ENCODE data around the gene ZDHHC3. TPM values are rescaled to one million over a fixed set of nuclear protein-coding genes. Genes with fewer than 3 reads are reported as not detected.

ZDHHC3 gene
- total RNA-seq, 2 experiments from 2014 or later, result 39.1 to 39.5 TPM

DNA sequence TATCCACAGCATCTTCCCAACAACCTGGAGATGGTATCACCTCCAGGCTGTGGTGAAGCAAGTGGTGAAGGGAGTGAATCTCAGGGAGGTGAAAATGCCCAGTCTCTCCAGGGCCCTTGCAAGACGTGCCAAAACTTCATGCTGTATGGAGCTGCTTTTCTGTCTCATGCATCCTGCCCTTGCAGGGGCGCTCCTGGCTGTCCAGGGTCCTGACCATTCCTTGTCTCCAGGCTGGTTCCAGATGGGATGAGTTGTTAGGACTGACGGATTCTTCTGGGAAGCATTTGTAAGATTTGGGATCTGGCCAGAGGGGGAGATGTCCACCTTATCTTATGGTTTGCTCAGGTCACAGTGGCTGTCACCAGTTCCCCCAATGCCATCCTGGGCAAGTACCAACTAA, 85.7 kb downstream of the ZDHHC3 start:
- Mint-ChIP-seq H3K9me3 (no peaks in the 10 kb centered on the region), H3K4me1 (no peaks in the 10 kb centered on the region), H3K27me3 (peaks cover 4% of the 10 kb centered on the region), H3K36me3 (no peaks in the 10 kb centered on the region), H3K4me3 (no peak overlapping the region), H3K27ac (no peak overlapping the region)
- no peak for DNase-seq

DNA sequence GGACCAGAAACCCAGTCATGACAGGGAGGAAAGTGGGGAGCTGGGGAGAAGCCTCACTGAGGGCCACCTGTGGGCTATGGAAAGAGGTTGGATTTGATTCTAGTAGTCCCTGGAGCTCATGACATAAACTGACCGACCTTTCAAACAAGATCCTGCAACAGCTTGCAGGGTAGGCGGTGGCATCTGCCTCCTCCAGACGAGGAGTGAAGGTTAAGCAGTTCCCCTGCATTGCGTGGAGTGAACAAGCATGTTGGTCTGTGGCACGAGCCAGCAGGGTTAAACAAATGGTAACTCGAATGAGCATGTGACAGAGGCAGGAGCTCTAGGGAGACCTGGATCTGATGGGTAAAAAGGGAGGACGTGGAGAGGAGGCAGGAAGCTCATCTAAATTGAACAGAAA, 88.9 kb downstream of the ZDHHC3 start:
- Mint-ChIP-seq H3K27ac (no peak overlapping the region), H3K36me3 (no peaks in the 10 kb centered on the region), H3K9me3 (no peaks in the 10 kb centered on the region), H3K27me3 (peaks cover 4% of the 10 kb centered on the region), H3K4me1 (no peaks in the 10 kb centered on the region), H3K4me3 (no peak overlapping the region)
- no peak for DNase-seq

DNA sequence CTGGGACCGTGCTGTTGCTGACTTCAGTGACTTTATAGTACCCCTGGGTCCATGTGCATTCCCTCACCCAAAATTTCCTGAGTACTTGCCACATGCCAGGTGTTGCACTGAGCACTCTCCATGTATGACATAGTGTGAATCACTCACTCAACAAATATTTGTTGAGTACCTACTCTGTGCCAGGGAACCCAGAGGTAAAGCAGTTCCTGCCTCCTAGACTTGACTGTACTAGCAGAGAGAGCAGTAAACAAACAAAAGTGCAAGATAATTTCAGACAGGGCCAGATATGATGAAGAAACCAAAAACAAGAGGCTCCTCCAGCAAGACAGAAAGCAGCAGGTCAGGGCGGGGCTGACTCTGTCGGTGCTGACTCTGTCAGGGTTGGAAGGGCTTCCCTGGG, 89.4 kb downstream of the ZDHHC3 start:
- H3K27ac Mint-ChIP-seq, result no peak overlapping the region
- no peaks in the 10 kb centered on the region for H3K4me1 Mint-ChIP-seq
- H3K27me3 Mint-ChIP-seq, result peaks cover 4% of the 10 kb centered on the region
- no peaks in the 10 kb centered on the region for H3K9me3 Mint-ChIP-seq
- H3K4me3 Mint-ChIP-seq, result no peak overlapping the region
- no peaks in the 10 kb centered on the region for H3K36me3 Mint-ChIP-seq
- DNase-seq, result no peak

DNA sequence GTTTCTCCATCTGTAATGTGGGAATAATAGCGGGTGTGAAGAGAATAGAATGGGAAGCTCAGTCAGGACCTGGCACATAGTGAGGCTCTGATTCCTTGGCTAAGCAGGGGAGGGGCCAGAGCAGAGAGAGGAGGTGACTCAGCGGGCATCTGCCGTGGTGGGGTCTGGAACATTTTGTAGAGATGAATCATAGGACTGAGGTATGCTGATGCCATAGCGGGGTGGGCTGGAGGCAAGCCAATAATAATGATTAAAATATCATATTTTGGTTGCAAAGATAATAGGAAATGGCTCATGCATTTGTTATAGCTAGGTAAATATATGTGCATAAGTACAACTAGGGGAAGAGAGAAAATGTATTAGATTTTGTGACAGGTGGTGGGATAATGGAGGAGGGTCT, 90.4 kb downstream of the ZDHHC3 start:
- Mint-ChIP-seq H3K27me3 (peaks cover 4% of the 10 kb centered on the region), H3K4me3 (no peak overlapping the region), H3K36me3 (no peaks in the 10 kb centered on the region), H3K4me1 (no peaks in the 10 kb centered on the region), H3K27ac (no peak overlapping the region), H3K9me3 (no peaks in the 10 kb centered on the region)
- no peak for DNase-seq

DNA sequence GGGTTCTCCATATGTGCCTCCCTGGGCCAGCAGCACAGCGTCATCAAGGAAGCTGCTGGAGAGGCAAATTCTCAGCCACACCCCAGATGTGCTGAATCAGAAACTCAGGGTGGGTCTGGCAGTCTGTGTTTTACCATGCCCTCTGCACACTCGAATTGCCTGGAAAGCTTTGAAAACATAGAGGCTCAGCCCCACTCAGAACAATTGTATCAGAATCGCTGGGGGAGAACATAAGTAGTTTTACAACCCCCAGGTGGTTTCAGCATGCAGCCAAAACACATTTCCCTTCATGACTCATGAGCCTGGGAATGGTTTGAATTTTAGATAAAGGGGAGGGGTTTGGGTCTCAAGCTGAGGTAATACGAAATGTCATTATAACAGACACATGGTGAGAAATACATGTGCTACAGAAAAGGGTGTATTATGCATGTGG, 92.0 kb downstream of the ZDHHC3 start:
- no peak for DNase-seq
- Mint-ChIP-seq H3K4me1 (no peaks in the 10 kb centered on the region), H3K27me3 (peaks cover 4% of the 10 kb centered on the region), H3K9me3 (no peaks in the 10 kb centered on the region), H3K4me3 (no peak overlapping the region), H3K36me3 (no peaks in the 10 kb centered on the region), H3K27ac (no peak overlapping the region)

DNA sequence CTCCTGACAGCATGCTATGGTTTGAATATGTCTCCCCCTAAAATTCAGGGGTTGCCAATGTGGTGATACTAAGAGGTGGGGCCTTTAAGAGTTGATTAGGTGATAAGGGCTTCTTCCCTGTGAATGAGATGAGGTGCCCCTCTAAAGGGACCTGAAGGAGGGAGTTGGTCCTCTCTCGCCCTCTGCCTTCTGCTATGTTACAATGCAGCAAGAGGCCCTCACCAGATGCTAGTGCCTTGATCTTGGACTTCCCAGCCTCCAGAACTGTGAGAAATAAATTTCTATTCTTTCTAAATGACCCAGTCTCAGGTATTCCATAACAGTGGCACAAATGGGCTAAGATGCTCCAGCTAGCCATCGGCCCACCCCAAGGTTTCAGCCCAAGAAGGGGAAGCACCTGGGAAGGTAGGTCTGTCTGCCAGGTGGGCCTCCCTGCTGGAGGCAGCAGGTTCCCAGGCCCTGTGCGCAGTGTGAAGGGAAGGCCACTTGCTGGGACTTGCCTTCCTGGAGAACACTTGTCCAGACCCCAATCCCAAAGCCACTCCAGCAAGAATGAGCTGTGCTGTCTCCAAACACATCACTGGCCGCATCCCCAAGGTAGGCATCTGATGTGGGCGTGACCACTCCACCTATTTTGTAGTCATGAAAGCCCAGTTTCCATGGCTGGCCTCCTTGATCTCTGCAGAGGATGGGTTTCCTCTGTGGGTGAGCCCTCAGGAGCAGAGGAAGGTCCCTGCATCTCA, 92.6 kb downstream of the ZDHHC3 start:
- H3K27me3 Mint-ChIP-seq, result peaks cover 4% of the 10 kb centered on the region
- no peaks in the 10 kb centered on the region for H3K4me1 Mint-ChIP-seq
- DNase-seq, result no peak
- H3K4me3 Mint-ChIP-seq, result no peak overlapping the region
- H3K9me3 Mint-ChIP-seq, result no peaks in the 10 kb centered on the region
- no peak overlapping the region for H3K27ac Mint-ChIP-seq
- H3K36me3 Mint-ChIP-seq, result no peaks in the 10 kb centered on the region

DNA sequence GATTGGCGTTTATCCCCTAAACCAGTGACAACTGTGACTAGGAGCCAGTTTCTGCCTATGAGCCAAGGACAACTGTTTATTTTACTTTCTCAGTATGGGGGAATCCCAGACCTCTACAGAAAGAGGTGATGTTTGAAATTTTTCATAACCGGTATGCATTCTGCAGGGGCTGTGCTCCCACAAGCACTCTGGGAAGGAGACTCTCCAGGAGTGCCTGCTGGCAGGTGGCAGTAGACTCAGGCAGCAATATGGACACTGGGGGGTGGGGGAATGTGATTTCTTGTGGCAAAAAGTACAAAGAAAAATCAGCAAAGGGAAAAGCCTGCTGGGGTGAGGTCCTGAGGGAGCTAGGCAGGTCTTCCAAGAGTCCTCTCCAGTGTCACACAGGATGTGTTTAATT, 95.7 kb downstream of the ZDHHC3 start:
- no peaks in the 10 kb centered on the region for H3K36me3 Mint-ChIP-seq
- no peaks in the 10 kb centered on the region for H3K27me3 Mint-ChIP-seq
- H3K4me3 Mint-ChIP-seq, result no peak overlapping the region
- no peak for DNase-seq
- no peaks in the 10 kb centered on the region for H3K4me1 Mint-ChIP-seq
- no peaks in the 10 kb centered on the region for H3K9me3 Mint-ChIP-seq
- no peak overlapping the region for H3K27ac Mint-ChIP-seq

DNA sequence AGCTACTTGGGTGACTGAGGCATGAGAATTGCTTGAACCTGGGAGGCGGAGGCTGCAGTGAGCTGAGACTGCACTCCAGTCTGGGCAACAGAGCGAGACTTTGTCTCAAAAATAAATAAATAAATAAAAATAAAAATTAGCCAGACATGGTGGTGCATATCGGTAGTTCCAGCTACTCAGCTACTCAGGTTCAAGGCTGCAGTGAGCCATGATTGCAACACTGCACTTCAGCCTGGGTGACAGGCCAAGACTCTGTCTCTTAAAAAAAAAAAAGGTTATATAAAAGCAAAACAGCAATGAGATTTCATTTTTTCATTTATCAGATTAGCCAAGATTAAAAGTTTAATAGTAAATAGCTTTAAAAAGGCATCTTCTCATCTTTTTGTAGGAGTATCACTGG, 98.6 kb downstream of the ZDHHC3 start:
- Mint-ChIP-seq H3K9me3 (no peaks in the 10 kb centered on the region), H3K4me3 (no peak overlapping the region), H3K27me3 (no peaks in the 10 kb centered on the region), H3K4me1 (no peaks in the 10 kb centered on the region), H3K36me3 (no peaks in the 10 kb centered on the region), H3K27ac (no peak overlapping the region)
- no peak for DNase-seq

DNA sequence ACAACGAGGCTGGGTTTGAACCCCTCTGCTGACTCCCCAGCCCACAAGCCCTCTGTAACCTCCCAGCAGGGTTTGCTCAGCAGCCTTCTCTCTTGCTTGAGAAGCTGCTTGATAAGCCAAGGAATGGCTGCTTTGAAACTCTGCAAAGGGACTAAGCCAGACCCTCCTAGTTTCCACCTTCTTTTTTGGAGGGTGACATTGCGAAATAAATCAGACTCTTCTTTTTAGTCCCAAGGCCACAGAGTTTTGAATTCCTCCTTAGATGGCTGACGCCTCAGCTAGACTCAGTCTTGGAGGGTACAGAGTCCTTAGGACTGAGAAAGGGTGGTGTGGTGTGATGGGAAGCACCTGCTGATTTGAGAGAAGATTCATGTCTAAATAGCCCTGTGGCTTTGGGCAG, 100.4 kb downstream of the ZDHHC3 start:
- no peak for DNase-seq
- no peak overlapping the region for H3K4me3 Mint-ChIP-seq
- no peaks in the 10 kb centered on the region for H3K4me1 Mint-ChIP-seq
- H3K27ac Mint-ChIP-seq, result no peak overlapping the region
- no peaks in the 10 kb centered on the region for H3K27me3 Mint-ChIP-seq
- H3K9me3 Mint-ChIP-seq, result no peaks in the 10 kb centered on the region
- no peaks in the 10 kb centered on the region for H3K36me3 Mint-ChIP-seq

Other genes starting within 250 kb of the ZDHHC3 start
- 1 to 10 TPM; 2.7 to 3.6 TPM for gene ZNF501, start 246.5 kb downstream of the ZDHHC3 start, total RNA-seq
- 10 to 100 TPM; 37.9 to 47.7 TPM for gene KIAA1143, start 214.6 kb downstream of the ZDHHC3 start, total RNA-seq
- 10 to 100 TPM; 36.2 to 36.7 TPM for gene KIF15, start 214.4 kb downstream of the ZDHHC3 start, total RNA-seq
- gene TMEM42, start 114.3 kb downstream of the ZDHHC3 start, total RNA-seq, result 1 to 10 TPM; 6.9 to 7.7 TPM
- gene TGM4, start 101.6 kb downstream of the ZDHHC3 start, total RNA-seq, result not detected
- 10 to 100 TPM; 91.6 to 92.0 TPM for gene EXOSC7, start 70 bp upstream of the ZDHHC3 start, total RNA-seq
- gene CLEC3B, start 50.1 kb upstream of the ZDHHC3 start, total RNA-seq, result not detected
- 1 to 10 TPM in 1 of 2 experiments, under 1 TPM in 1; 0.82 to 1.1 TPM for gene CDCP1, start 170.2 kb upstream of the ZDHHC3 start, total RNA-seq

Measured in activated naive CD8-positive, alpha-beta T cell treated with anti-CD3 and anti-CD28 coated beads for 36 hours (primary cell).